ENCODE results near the gene DNAJC13.

Gene DNAJC13

DNA sequence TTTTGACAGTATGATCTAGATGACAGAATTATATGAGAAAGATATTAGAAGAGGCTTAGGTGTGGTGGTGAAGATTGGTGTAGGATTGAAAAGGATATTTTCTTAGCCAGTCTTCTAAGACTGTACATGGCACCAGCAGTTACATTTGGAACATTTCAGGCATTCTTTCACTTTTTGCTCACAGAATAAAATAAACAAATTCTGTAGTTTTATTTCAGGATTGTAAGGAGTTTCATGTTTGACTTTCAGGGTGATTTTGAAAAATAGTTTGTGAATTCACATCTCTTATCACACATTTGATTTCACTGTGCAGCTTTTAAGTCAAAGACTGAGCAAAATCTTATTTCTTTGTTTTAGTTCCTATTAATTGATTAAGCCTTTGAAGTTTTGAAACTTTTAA, 27.1 kb downstream of the DNAJC13 start:
- ATAC-seq (ENCODE audit: insufficient read depth, low read depth) = no peak

GRCh38 chr3:132445817-132446216, 28.5 kb downstream of the DNAJC13 start:
- no peak overlapping the region for H3K27ac ChIP-seq (ENCODE audit: low read length)
- no peak overlapping the region for H3K4me2 ChIP-seq (ENCODE audit: insufficient read depth, low read length)
- no peaks in the 10 kb centered on the region for H4K20me1 ChIP-seq (ENCODE audit: insufficient read depth, low read length)
- no peak overlapping the region for H3K9ac ChIP-seq (ENCODE audit: low read depth, low read length)
- DNase-seq = no peak
- no peak overlapping the region for H3K4me3 ChIP-seq (ENCODE audit: low read depth in 1 of 2, low read length in 2 of 2)
- H3K9me3 ChIP-seq (ENCODE audit: insufficient read depth, low read length, severe bottlenecking) = no peaks in the 10 kb centered on the region
- H3K27me3 ChIP-seq (ENCODE audit: insufficient read depth, low read length, poor library complexity) = no peaks in the 10 kb centered on the region
- TF ChIP-seq, protein P1, sequence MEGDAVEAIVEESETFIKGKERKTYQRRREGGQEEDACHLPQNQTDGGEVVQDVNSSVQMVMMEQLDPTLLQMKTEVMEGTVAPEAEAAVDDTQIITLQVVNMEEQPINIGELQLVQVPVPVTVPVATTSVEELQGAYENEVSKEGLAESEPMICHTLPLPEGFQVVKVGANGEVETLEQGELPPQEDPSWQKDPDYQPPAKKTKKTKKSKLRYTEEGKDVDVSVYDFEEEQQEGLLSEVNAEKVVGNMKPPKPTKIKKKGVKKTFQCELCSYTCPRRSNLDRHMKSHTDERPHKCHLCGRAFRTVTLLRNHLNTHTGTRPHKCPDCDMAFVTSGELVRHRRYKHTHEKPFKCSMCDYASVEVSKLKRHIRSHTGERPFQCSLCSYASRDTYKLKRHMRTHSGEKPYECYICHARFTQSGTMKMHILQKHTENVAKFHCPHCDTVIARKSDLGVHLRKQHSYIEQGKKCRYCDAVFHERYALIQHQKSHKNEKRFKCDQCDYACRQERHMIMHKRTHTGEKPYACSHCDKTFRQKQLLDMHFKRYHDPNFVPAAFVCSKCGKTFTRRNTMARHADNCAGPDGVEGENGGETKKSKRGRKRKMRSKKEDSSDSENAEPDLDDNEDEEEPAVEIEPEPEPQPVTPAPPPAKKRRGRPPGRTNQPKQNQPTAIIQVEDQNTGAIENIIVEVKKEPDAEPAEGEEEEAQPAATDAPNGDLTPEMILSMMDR (IDR thresholded peaks at IDR 0.05; ENCODE audit: borderline replicate concordance, extremely low read depth, low read length, poor library complexity, severe bottlenecking) = no peak
- TF ChIP-seq EZH2 (IDR thresholded peaks at IDR 0.05; ENCODE audit: borderline replicate concordance, low read depth, low read length, severe bottlenecking) = no peak
- H3K4me1 ChIP-seq (ENCODE audit: insufficient read depth, low read length) = peaks cover 10% of the 10 kb centered on the region; the same call in 1 of the 2 replicates
- no peak overlapping the region for H2AFZ ChIP-seq (ENCODE audit: low read depth, low read length)
- H3K36me3 ChIP-seq (ENCODE audit: insufficient read depth, low read length) = peaks cover 27% of the 10 kb centered on the region
- H3K79me2 ChIP-seq (ENCODE audit: insufficient read depth, low read length) = peaks cover 22% of the 10 kb centered on the region
- no peak for ATAC-seq (ENCODE audit: insufficient read depth, low read depth)

More for the DNA sequence above, 27.1 kb downstream of the DNAJC13 start:
- Histone ChIP-seq H3K27me3 (ENCODE audit: insufficient read depth, low read length, poor library complexity) (no peaks in the 10 kb centered on the region), H3K79me2 (ENCODE audit: insufficient read depth, low read length) (peaks cover 28% of the 10 kb centered on the region), H3K36me3 (ENCODE audit: insufficient read depth, low read length) (peaks cover 30% of the 10 kb centered on the region), H3K4me1 (ENCODE audit: insufficient read depth, low read length) (peaks cover 10% of the 10 kb centered on the region; the same call in 1 of the 2 replicates), H3K4me2 (ENCODE audit: insufficient read depth, low read length) (no peak overlapping the region), H3K9ac (ENCODE audit: low read depth, low read length) (no peak overlapping the region), H4K20me1 (ENCODE audit: insufficient read depth, low read length) (peaks cover 6% of the 10 kb centered on the region; the same call in 1 of the 2 replicates), H2AFZ (ENCODE audit: low read depth, low read length) (no peak overlapping the region), H3K4me3 (ENCODE audit: low read depth in 1 of 2, low read length in 2 of 2) (no peak overlapping the region), H3K9me3 (ENCODE audit: insufficient read depth, low read length, severe bottlenecking) (no peaks in the 10 kb centered on the region), H3K27ac (ENCODE audit: low read length) (no peak overlapping the region)
- TF ChIP-seq, protein P1 (IDR thresholded peaks at IDR 0.05; ENCODE audit: borderline replicate concordance, extremely low read depth, low read length, poor library complexity, severe bottlenecking) = no peak
- TF ChIP-seq EZH2 (IDR thresholded peaks at IDR 0.05; ENCODE audit: borderline replicate concordance, low read depth, low read length, severe bottlenecking) = no peak
- no peak for DNase-seq

DNA sequence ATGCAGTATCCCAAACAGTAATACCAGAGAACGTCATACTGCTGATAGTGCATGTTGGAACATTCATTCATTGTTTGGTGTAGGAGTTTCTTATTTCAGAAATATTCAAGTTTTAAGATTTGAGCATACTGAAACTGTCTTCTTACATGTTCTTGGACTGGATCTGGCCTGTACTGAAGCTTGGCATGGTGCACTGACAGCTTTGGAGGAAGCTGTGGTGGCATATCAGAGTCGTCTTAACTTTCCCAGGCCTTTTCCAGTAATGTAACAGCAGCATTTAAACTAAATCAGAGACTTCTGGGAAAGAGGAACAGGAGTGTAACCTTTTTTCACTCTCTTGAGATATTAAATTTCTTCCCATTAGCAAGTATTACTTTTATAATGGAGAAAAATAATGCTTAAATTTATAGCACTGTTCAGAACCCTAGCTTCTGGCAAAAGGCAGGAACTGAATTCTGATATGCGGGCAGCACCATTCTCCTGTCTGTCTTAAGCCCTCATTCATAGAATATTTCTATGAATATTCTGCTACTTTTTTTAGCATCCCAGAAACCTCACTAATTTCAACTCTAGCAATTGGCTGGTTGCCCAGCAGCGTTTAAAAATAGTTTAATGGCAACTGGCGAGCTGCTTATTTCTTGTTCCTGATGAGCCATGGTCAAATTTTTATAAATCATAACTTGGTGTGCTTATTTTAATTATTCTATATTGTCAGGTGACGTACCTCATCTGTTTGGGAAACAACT, 31.1 kb downstream of the DNAJC13 start:
- no peak for ATAC-seq (ENCODE audit: insufficient read depth, low read depth)
- no peak overlapping the region for H3K4me3 ChIP-seq (ENCODE audit: low read depth in 1 of 2, low read length in 2 of 2)
- H3K79me2 ChIP-seq (ENCODE audit: insufficient read depth, low read length) = peaks cover 12% of the 10 kb centered on the region
- H3K9ac ChIP-seq (ENCODE audit: low read depth, low read length) = no peak overlapping the region
- H3K27me3 ChIP-seq (ENCODE audit: insufficient read depth, low read length, poor library complexity) = no peaks in the 10 kb centered on the region
- H2AFZ ChIP-seq (ENCODE audit: low read depth, low read length) = no peak overlapping the region
- no peak for DNase-seq
- no peaks in the 10 kb centered on the region for H3K9me3 ChIP-seq (ENCODE audit: insufficient read depth, low read length, severe bottlenecking)
- H3K36me3 ChIP-seq (ENCODE audit: insufficient read depth, low read length) = peaks cover 39% of the 10 kb centered on the region
- no peaks in the 10 kb centered on the region for H3K4me1 ChIP-seq (ENCODE audit: insufficient read depth, low read length)
- no peak overlapping the region for H3K27ac ChIP-seq (ENCODE audit: low read length)
- TF ChIP-seq, protein P1 (IDR thresholded peaks at IDR 0.05; ENCODE audit: borderline replicate concordance, extremely low read depth, low read length, poor library complexity, severe bottlenecking) = no peak
- H3K4me2 ChIP-seq (ENCODE audit: insufficient read depth, low read length) = no peak overlapping the region
- H4K20me1 ChIP-seq (ENCODE audit: insufficient read depth, low read length) = no peaks in the 10 kb centered on the region
